SK-N-SH treated with all-trans-retinoic acid at 6 μM for 48 hours (cell line): ENCODE data around the gene TLNRD1.

Experiments used
- ATAC-seq: fragments of 200-7000 bp; cut with Tn5 transposase; 3 replicates; pipeline ENCODE4 v1.9.1; 2020; ENCODE audit warnings: mild to moderate bottlenecking, moderate library complexity
- ARNTL ChIP-seq: fragments of 450-650 bp; formaldehyde crosslinking; IDR thresholded peaks from 2 replicates; pipeline ENCODE4 v1.5.0; 2020; ENCODE audit warnings: low read depth, mild to moderate bottlenecking, moderate library complexity, borderline replicate concordance
- BACH2 ChIP-seq: fragments of 250-450 bp; sonication (Bioruptor Pico); IDR thresholded peaks from 2 replicates; pipeline ENCODE4 v1.9.0; 2021; ENCODE audit warnings: mild to moderate bottlenecking, borderline replicate concordance
- CSDC2 ChIP-seq: fragments of 250-450 bp; sonication (Bioruptor Pico); IDR thresholded peaks from 2 replicates; pipeline ENCODE4 v1.5.0; 2020; ENCODE audit warnings: mild to moderate bottlenecking, moderate library complexity
- ESRRG ChIP-seq: fragments of 250-450 bp; sonication (Bioruptor Pico); IDR thresholded peaks from 2 replicates; pipeline ENCODE4 v1.6.1; 2021; ENCODE audit warnings: mild to moderate bottlenecking
- GLIS3 ChIP-seq: fragments of 250-450 bp; sonication (Bioruptor Pico); IDR thresholded peaks from 2 replicates; pipeline ENCODE4 v1.5.0; 2020; ENCODE audit warnings: mild to moderate bottlenecking, moderate library complexity
- ISL1 ChIP-seq: fragments of 250-450 bp; sonication (Bioruptor Pico); IDR thresholded peaks from 2 replicates; pipeline ENCODE4 v2.1.2; 2022; ENCODE audit warnings: mild to moderate bottlenecking, moderate library complexity
- OSR1 ChIP-seq: fragments of 250-450 bp; sonication (Bioruptor Pico); IDR thresholded peaks from 2 replicates; pipeline ENCODE4 v1.8.0; 2022; ENCODE audit warnings: moderate library complexity, mild to moderate bottlenecking, inconsistent platforms
- SNAI2 ChIP-seq: fragments of 250-450 bp; sonication (Bioruptor Pico); IDR thresholded peaks from 2 replicates; pipeline ENCODE4 v1.5.0; 2020; ENCODE audit warnings: mild to moderate bottlenecking, moderate library complexity
- TCF4 ChIP-seq: fragments of 250-450 bp; sonication (Bioruptor Pico); IDR thresholded peaks from 2 replicates; pipeline ENCODE4 v1.8.0; 2021; ENCODE audit warnings: mild to moderate bottlenecking, moderate library complexity, borderline replicate concordance
- TOX ChIP-seq: fragments of 250-450 bp; sonication (Bioruptor Pico); IDR thresholded peaks from 2 replicates; pipeline ENCODE4 v1.8.0; 2021; ENCODE audit warnings: mild to moderate bottlenecking, moderate library complexity, borderline replicate concordance
- ZC3H10 ChIP-seq: fragments of 250-450 bp; sonication (Bioruptor Pico); IDR thresholded peaks from 2 replicates; pipeline ENCODE4 v1.5.1; 2021; ENCODE audit warnings: mild to moderate bottlenecking, moderate library complexity
- ZFP3 ChIP-seq: fragments of 250-450 bp; sonication (Bioruptor Pico); IDR thresholded peaks from 2 replicates; pipeline ENCODE4 v1.5.0; 2020; ENCODE audit warnings: mild to moderate bottlenecking, moderate library complexity
- ZNF565 ChIP-seq: fragments of 450-650 bp; formaldehyde crosslinking; conservative IDR thresholded peaks from 2 replicates; pipeline ENCODE4 v1.5.0; 2020; ENCODE audit warnings: low read depth, mild to moderate bottlenecking, moderate library complexity
- ZNF70 ChIP-seq: fragments of 450-650 bp; formaldehyde crosslinking; IDR thresholded peaks from 2 replicates; pipeline ENCODE4 v1.5.0; 2020; ENCODE audit warnings: mild to moderate bottlenecking, moderate library complexity
- ZNF8 ChIP-seq: fragments of 450-650 bp; formaldehyde crosslinking; IDR thresholded peaks from 2 replicates; pipeline ENCODE4 v1.5.0; 2020; ENCODE audit warnings: mild to moderate bottlenecking, moderate library complexity
- TF ChIP-seq, protein P1 (sequence below): fragments of 250-450 bp; sonication (Bioruptor Pico); IDR thresholded peaks from 2 replicates; pipeline ENCODE4 v1.8.0; 2020; ENCODE audit warnings: mild to moderate bottlenecking, moderate library complexity, borderline replicate concordance
- TF ChIP-seq, protein P2 (sequence below): fragments of 250-450 bp; sonication (Bioruptor Pico); IDR thresholded peaks from 2 replicates; pipeline ENCODE4 v1.5.0; 2020; ENCODE audit warnings: mild to moderate bottlenecking, moderate library complexity
- TF ChIP-seq, protein P3 (sequence below): fragments of 250-450 bp; sonication (Bioruptor Pico); IDR thresholded peaks from 2 replicates; pipeline ENCODE4 v1.8.0; 2021; ENCODE audit warnings: low read depth, mild to moderate bottlenecking, moderate library complexity, borderline replicate concordance
- TF ChIP-seq, protein P4 (sequence below): fragments of 250-450 bp; sonication (Bioruptor Pico); IDR thresholded peaks from 2 replicates; pipeline ENCODE4 v1.5.1; 2020; ENCODE audit warnings: low read depth, mild to moderate bottlenecking, moderate library complexity
- TF ChIP-seq, protein P5 (sequence below): fragments of 250-450 bp; sonication (Bioruptor Pico); IDR thresholded peaks from 2 replicates; pipeline ENCODE4 v1.5.1; 2021; ENCODE audit warnings: mild to moderate bottlenecking, moderate library complexity

Gene TLNRD1

DNA sequence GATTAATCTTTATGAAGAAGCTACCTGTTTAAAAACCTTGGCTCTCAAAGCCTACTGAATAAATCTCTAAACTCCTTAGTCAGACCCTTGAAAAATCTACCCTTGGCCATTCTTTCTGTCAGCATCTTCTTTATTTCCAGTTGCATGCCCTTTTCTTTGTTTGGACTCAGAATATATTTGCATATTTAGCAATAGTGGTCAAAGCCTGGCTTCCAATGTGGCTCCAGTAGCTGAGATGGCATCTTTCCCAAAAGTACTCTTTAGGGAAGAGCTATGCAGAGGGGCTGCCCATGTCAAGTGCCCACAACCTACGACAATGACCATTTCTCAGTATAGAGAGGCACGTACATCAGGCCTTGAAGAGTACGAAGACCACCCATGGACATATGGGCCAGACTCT is 47.2 kb downstream of the TLNRD1 start:
- ATAC-seq = no peak

DNA sequence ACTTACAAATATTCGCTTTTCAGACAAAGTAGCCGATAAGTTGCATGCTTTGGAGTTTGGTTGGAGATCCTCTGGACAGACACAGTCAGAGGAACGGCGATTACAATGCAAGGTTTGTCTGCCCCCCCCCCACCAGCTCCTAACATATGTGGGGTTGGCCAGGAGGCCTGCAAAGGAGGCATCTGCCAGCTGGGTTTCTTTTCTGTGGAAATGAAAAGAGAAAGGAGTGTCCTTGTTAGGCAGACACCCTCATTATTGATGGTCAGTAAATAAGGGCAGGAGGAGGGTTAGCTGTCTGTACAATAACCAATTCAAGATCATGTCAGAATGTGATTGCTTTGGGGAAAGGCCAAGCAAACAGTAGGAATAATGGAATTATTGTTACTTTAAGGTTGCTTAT is 49.1 kb downstream of the TLNRD1 start:
- no peak for ATAC-seq

More for the DNA sequence above, 47.2 kb downstream of the TLNRD1 start:
- TF ChIP-seq, protein P1, sequence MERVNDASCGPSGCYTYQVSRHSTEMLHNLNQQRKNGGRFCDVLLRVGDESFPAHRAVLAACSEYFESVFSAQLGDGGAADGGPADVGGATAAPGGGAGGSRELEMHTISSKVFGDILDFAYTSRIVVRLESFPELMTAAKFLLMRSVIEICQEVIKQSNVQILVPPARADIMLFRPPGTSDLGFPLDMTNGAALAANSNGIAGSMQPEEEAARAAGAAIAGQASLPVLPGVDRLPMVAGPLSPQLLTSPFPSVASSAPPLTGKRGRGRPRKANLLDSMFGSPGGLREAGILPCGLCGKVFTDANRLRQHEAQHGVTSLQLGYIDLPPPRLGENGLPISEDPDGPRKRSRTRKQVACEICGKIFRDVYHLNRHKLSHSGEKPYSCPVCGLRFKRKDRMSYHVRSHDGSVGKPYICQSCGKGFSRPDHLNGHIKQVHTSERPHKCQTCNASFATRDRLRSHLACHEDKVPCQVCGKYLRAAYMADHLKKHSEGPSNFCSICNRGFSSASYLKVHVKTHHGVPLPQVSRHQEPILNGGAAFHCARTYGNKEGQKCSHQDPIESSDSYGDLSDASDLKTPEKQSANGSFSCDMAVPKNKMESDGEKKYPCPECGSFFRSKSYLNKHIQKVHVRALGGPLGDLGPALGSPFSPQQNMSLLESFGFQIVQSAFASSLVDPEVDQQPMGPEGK (CRISPR knock-in tag) = no peak
- TF ChIP-seq, protein P2, sequence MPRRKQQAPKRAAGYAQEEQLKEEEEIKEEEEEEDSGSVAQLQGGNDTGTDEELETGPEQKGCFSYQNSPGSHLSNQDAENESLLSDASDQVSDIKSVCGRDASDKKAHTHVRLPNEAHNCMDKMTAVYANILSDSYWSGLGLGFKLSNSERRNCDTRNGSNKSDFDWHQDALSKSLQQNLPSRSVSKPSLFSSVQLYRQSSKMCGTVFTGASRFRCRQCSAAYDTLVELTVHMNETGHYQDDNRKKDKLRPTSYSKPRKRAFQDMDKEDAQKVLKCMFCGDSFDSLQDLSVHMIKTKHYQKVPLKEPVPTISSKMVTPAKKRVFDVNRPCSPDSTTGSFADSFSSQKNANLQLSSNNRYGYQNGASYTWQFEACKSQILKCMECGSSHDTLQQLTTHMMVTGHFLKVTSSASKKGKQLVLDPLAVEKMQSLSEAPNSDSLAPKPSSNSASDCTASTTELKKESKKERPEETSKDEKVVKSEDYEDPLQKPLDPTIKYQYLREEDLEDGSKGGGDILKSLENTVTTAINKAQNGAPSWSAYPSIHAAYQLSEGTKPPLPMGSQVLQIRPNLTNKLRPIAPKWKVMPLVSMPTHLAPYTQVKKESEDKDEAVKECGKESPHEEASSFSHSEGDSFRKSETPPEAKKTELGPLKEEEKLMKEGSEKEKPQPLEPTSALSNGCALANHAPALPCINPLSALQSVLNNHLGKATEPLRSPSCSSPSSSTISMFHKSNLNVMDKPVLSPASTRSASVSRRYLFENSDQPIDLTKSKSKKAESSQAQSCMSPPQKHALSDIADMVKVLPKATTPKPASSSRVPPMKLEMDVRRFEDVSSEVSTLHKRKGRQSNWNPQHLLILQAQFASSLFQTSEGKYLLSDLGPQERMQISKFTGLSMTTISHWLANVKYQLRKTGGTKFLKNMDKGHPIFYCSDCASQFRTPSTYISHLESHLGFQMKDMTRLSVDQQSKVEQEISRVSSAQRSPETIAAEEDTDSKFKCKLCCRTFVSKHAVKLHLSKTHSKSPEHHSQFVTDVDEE (CRISPR knock-in tag) = no peak
- TF ChIP-seq TCF4 (CRISPR knock-in tag) (no peak), ZFP3 (CRISPR knock-in tag) (no peak), GLIS3 (no peak), TOX (CRISPR knock-in tag) (no peak), CSDC2 (CRISPR knock-in tag) (no peak), ARNTL (CRISPR knock-in tag) (no peak), ZNF565 (no peak), ESRRG (CRISPR knock-in tag) (no peak), ZC3H10 (no peak), BACH2 (no peak), SNAI2 (CRISPR knock-in tag) (no peak), OSR1 (CRISPR knock-in tag) (no peak)
- TF ChIP-seq, protein P3, sequence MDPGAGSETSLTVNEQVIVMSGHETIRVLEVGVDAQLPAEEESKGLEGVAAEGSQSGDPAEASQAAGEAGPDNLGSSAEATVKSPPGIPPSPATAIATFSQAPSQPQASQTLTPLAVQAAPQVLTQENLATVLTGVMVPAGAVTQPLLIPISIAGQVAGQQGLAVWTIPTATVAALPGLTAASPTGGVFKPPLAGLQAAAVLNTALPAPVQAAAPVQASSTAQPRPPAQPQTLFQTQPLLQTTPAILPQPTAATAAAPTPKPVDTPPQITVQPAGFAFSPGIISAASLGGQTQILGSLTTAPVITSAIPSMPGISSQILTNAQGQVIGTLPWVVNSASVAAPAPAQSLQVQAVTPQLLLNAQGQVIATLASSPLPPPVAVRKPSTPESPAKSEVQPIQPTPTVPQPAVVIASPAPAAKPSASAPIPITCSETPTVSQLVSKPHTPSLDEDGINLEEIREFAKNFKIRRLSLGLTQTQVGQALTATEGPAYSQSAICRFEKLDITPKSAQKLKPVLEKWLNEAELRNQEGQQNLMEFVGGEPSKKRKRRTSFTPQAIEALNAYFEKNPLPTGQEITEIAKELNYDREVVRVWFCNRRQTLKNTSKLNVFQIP (CRISPR knock-in tag) = no peak
- TF ChIP-seq, protein P4, sequence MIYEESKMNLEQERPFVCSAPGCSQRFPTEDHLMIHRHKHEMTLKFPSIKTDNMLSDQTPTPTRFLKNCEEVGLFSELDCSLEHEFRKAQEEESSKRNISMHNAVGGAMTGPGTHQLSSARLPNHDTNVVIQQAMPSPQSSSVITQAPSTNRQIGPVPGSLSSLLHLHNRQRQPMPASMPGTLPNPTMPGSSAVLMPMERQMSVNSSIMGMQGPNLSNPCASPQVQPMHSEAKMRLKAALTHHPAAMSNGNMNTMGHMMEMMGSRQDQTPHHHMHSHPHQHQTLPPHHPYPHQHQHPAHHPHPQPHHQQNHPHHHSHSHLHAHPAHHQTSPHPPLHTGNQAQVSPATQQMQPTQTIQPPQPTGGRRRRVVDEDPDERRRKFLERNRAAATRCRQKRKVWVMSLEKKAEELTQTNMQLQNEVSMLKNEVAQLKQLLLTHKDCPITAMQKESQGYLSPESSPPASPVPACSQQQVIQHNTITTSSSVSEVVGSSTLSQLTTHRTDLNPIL (CRISPR knock-in tag) = no peak
- TF ChIP-seq, protein P5, sequence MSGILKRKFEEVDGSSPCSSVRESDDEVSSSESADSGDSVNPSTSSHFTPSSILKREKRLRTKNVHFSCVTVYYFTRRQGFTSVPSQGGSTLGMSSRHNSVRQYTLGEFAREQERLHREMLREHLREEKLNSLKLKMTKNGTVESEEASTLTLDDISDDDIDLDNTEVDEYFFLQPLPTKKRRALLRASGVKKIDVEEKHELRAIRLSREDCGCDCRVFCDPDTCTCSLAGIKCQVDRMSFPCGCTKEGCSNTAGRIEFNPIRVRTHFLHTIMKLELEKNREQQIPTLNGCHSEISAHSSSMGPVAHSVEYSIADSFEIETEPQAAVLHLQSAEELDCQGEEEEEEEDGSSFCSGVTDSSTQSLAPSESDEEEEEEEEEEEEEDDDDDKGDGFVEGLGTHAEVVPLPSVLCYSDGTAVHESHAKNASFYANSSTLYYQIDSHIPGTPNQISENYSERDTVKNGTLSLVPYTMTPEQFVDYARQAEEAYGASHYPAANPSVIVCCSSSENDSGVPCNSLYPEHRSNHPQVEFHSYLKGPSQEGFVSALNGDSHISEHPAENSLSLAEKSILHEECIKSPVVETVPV (CRISPR knock-in tag) = no peak

More for the DNA sequence above, 49.1 kb downstream of the TLNRD1 start:
- no peak for TF ChIP-seq ZFP3 (CRISPR knock-in tag)
- TF ChIP-seq ISL1 (CRISPR knock-in tag) = no peak
- TF ChIP-seq BACH2 = no peak
- no peak for TF ChIP-seq GLIS3
- no peak for TF ChIP-seq ARNTL (CRISPR knock-in tag)
- no peak for TF ChIP-seq SNAI2 (CRISPR knock-in tag)
- no peak for TF ChIP-seq ZNF70 (CRISPR knock-in tag)
- TF ChIP-seq ZNF8 (CRISPR knock-in tag) = no peak
- TF ChIP-seq TCF4 (CRISPR knock-in tag) = no peak
- TF ChIP-seq CSDC2 (CRISPR knock-in tag) = no peak
- TF ChIP-seq, protein P5 (CRISPR knock-in tag) = no peak
- TF ChIP-seq, protein P2 (CRISPR knock-in tag) = no peak
